ENCODE measurements around the gene HNRNPUL1.

DNA sequence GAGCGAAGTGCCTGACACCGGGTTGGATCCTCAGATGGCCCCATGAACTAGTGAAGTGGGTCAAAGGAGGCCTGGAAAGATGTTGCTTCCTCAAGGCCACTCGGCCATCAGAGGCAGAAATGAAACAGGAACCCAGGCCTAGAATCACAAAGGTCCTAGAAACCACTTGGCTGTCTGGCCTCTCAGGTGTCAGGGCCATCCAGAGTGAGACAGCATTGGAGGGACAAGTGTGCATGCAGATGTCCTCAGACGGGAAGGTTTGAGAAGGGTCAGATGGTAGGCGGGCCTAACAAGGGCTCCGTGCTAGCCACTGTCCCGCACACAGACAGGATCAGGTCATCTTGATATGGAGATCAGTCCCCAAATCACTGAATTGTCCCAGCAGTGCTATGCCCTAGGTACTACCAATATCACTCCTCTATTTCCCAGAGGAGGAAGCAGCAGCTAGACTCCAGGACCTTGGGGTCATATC is 60.1 kb downstream of the HNRNPUL1 start:
- TF ChIP-seq, protein P1, sequence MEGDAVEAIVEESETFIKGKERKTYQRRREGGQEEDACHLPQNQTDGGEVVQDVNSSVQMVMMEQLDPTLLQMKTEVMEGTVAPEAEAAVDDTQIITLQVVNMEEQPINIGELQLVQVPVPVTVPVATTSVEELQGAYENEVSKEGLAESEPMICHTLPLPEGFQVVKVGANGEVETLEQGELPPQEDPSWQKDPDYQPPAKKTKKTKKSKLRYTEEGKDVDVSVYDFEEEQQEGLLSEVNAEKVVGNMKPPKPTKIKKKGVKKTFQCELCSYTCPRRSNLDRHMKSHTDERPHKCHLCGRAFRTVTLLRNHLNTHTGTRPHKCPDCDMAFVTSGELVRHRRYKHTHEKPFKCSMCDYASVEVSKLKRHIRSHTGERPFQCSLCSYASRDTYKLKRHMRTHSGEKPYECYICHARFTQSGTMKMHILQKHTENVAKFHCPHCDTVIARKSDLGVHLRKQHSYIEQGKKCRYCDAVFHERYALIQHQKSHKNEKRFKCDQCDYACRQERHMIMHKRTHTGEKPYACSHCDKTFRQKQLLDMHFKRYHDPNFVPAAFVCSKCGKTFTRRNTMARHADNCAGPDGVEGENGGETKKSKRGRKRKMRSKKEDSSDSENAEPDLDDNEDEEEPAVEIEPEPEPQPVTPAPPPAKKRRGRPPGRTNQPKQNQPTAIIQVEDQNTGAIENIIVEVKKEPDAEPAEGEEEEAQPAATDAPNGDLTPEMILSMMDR (IDR thresholded peaks at IDR 0.05; ENCODE audit: low read length) = no peak
- no peak for TF ChIP-seq EZH2 (IDR thresholded peaks at IDR 0.05; ENCODE audit: borderline replicate concordance, low read length)
